Uterus (tissue), 2 donors: ENCODE results near the gene GAS7.

Experiments used
- POLR2A ChIP-seq, 2 donors: fragments of 450-650 bp; IDR thresholded peaks; one replicate each; pipeline ENCODE4 v1.6.1; 2016; ENCODE audit warnings: antibody characterized with exemption in 2 of 2, mild to moderate bottlenecking in 1 of 2, moderate library complexity in 1 of 2
- TF ChIP-seq, protein P1 (sequence below), 4 experiments: fragments of 200-600 bp in 2 of 4; fragments of 450-650 bp in 2 of 4; sonication (generic) in 2 of 4; IDR thresholded peaks; one replicate each; pipeline ENCODE4 v1.5.1; 2016 to 2019; ENCODE audit warnings: antibody characterized with exemption in 4 of 4, mild to moderate bottlenecking in 2 of 4, moderate library complexity in 1 of 4

DNA sequence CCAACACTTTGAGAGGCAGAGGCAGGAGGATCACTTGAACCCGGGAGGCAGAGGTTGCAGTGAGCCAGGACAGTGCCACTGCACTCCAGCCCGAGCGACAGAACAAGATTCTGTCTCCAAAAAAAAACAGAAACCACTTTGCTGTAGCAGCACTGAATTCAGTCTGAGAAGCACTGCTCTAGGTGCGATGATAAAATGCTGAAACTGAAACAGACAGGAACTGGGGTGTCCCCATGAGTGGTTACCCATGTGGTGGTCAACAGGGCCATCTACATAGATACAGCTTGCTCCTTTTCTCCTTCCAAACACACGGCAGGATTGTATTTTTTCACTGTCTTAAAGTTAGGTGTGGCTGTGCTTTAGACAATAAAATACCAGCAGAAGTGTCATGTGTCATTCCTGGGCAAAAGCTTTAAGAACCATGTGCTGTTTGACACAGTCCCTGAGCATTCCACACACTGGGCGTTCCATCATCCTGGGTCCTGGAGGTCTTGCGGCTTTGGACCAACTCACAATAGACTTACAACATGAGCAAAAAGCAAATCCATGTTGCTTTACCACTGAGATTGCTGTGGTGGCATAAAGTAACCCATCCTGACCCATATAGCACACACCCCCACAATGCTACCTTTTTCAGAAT lies 11.5 kb downstream of the GAS7 start:
- TF ChIP-seq, protein P1, sequence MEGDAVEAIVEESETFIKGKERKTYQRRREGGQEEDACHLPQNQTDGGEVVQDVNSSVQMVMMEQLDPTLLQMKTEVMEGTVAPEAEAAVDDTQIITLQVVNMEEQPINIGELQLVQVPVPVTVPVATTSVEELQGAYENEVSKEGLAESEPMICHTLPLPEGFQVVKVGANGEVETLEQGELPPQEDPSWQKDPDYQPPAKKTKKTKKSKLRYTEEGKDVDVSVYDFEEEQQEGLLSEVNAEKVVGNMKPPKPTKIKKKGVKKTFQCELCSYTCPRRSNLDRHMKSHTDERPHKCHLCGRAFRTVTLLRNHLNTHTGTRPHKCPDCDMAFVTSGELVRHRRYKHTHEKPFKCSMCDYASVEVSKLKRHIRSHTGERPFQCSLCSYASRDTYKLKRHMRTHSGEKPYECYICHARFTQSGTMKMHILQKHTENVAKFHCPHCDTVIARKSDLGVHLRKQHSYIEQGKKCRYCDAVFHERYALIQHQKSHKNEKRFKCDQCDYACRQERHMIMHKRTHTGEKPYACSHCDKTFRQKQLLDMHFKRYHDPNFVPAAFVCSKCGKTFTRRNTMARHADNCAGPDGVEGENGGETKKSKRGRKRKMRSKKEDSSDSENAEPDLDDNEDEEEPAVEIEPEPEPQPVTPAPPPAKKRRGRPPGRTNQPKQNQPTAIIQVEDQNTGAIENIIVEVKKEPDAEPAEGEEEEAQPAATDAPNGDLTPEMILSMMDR (IDR thresholded peaks at IDR 0.05), result no peak
- no peak for TF ChIP-seq POLR2A (IDR thresholded peaks at IDR 0.05)
